NT2/D1 (cell line): ENCODE results near the gene CYP2A7.

Experiments
- SUZ12 ChIP-seq: IDR thresholded peaks from 2 replicates; pipeline ENCODE4 v1.6.1; 2011; ENCODE audit not compliant: insufficient read length, insufficient read depth; ENCODE audit errors: extremely low read depth
- YY1 ChIP-seq: IDR thresholded peaks from 2 replicates; pipeline ENCODE4 v1.6.1; 2011; ENCODE audit not compliant: insufficient read length, insufficient read depth
- ZNF274 ChIP-seq: IDR thresholded peaks from 2 replicates; pipeline ENCODE4 v1.6.1; 2011; ENCODE audit warnings: mild to moderate bottlenecking, low read depth, low read length

DNA sequence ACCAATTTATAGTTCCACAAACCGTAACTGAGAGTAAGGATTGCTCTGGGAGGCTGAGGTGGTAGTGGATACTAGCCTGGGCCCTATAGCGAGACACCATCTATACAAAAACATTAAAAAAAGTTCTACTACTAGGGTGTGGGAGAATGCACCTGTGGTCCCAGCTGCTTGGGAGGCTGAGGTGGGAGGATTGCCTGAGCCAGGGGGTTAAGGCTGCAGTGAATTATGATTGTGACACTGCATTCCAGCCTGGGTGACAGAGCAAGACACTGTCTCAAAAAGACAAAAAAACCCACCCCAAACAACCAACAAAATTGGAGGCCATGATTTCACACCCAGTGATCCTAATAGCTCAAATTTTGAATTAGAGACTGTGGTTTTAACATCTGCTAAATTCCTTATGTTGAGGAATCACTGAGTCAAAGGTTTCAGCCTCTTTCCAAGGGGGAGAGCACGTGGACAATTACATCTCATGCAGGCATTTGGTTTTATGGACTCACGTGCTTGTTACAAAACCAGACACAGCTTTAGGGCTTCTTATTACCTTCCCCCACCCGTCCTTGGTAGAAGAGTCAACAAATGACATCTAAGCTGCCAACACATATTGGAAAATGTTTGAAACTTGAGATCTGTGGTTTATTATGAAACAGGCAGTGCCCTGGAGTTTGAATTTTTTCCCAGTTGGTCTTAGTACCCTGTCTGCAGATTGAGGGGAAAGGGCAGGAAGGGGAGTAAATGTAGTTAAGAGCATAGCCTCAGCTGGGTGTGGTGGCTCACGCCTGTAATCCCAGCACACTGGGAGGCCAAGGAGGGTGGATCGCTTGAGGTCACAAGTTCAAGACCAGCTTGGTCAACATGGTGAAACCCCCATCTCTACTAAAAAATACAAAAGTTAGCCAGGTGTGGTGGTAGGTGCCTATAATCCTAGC lies 50.3 kb downstream of the CYP2A7 start:
- TF ChIP-seq SUZ12 (no peak), YY1 (no peak), ZNF274 (no peak)
